ENCODE results near the gene RAB36.
A peak's percentile ranks its signal among the peaks of the same experiment; 100 is the strongest.

The RAB36 gene

GRCh38 chr22:23166042-23166831 lies 21.0 kb downstream of the RAB36 start:
- H3K4me1 ChIP-seq (ENCODE audit: insufficient read depth, insufficient read length): peaks cover 12% of the 10 kb centered on the region
- no peak for TF ChIP-seq ZNF274 (IDR thresholded peaks at IDR 0.05; ENCODE audit: low read depth, low read length)
- no peak for TF ChIP-seq SUZ12 (IDR thresholded peaks at IDR 0.05; ENCODE audit: extremely low read depth, insufficient read depth, insufficient read length)
- DNase-seq (ENCODE audit: low read depth, low spot score): no peak
- H3K36me3 ChIP-seq (ENCODE audit: insufficient read depth, insufficient read length, low read length): no peaks in the 10 kb centered on the region
- H3K4me3 ChIP-seq (ENCODE audit: insufficient read length, low read depth): no peak overlapping the region
- no peaks in the 10 kb centered on the region for H3K27me3 ChIP-seq (ENCODE audit: insufficient read depth, insufficient read length)
- H3K9me3 ChIP-seq (ENCODE audit: insufficient read depth, low read length): no peaks in the 10 kb centered on the region
- H3K9ac ChIP-seq (ENCODE audit: insufficient read length, low read depth): peak overlapping the region; percentile 21

DNA sequence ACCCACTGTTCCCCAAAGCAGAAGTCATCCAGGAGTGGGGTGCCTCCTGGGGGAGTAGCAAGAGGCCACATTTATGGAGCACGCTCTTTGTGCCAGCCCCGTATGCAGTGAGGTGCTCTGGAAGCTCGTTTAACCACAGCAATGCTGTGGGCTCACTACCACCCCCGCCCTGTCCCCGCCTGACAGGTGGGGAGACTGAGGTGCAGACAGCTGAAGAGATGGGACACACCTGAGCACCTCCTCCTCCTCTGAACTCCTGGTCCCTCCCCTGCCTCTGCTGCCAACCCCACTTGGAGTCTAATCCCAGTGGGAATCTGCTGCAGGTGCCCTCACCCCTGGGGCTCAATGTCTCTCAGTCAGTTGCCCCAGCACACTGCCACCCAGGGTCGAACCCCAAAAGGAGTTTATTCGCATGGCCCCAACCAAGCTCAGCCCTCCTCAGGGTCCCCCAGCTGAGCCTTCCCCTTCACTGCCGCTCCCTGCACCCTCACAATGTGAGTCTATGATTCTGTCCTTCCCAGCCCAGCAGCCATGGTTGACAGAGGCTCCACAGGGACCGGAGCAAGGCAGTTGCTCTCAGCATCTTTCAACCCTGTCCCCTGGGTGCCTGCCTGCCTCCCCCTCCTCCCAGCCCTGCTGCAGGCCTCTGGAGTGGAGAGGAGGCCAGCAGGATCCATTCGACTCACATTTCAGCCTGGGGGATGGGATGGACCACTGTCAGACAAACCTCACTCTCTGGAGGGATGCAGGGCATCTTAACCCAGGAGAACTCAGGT lies 21.8 kb downstream of the RAB36 start:
- TF ChIP-seq ZNF274 (IDR thresholded peaks at IDR 0.05; ENCODE audit: low read depth, low read length): no peak
- no peak for TF ChIP-seq SUZ12 (IDR thresholded peaks at IDR 0.05; ENCODE audit: extremely low read depth, insufficient read depth, insufficient read length)
- TF ChIP-seq YY1 (IDR thresholded peaks at IDR 0.05; ENCODE audit: insufficient read depth, insufficient read length): no peak

GRCh38 chr22:23168391-23169042 lies 23.2 kb downstream of the RAB36 start:
- no peaks in the 10 kb centered on the region for H3K9me3 ChIP-seq (ENCODE audit: insufficient read depth, low read length)
- H3K9ac ChIP-seq (ENCODE audit: insufficient read length, low read depth): no peak overlapping the region
- no peaks in the 10 kb centered on the region for H3K27me3 ChIP-seq (ENCODE audit: insufficient read depth, insufficient read length)
- no peaks in the 10 kb centered on the region for H3K36me3 ChIP-seq (ENCODE audit: insufficient read depth, insufficient read length, low read length)
- DNase-seq (ENCODE audit: low read depth, low spot score): no peak
- peaks cover 12% of the 10 kb centered on the region for H3K4me1 ChIP-seq (ENCODE audit: insufficient read depth, insufficient read length)
- no peak for TF ChIP-seq ZNF274 (IDR thresholded peaks at IDR 0.05; ENCODE audit: low read depth, low read length)
- TF ChIP-seq SUZ12 (IDR thresholded peaks at IDR 0.05; ENCODE audit: extremely low read depth, insufficient read depth, insufficient read length): no peak
- no peak for TF ChIP-seq YY1 (IDR thresholded peaks at IDR 0.05; ENCODE audit: insufficient read depth, insufficient read length)
- H3K4me3 ChIP-seq (ENCODE audit: insufficient read length, low read depth): no peak overlapping the region

More for the DNA sequence above, 21.8 kb downstream of the RAB36 start:
- Histone ChIP-seq H3K27me3 (ENCODE audit: insufficient read depth, insufficient read length) (no peaks in the 10 kb centered on the region), H3K4me3 (ENCODE audit: insufficient read length, low read depth) (no peak overlapping the region), H3K36me3 (ENCODE audit: insufficient read depth, insufficient read length, low read length) (no peaks in the 10 kb centered on the region), H3K9me3 (ENCODE audit: insufficient read depth, low read length) (no peaks in the 10 kb centered on the region), H3K4me1 (ENCODE audit: insufficient read depth, insufficient read length) (peaks cover 12% of the 10 kb centered on the region), H3K9ac (ENCODE audit: insufficient read length, low read depth) (peak overlapping the region; percentile 21)
- DNase-seq (ENCODE audit: low read depth, low spot score): no peak

- Histone ChIP-seq H3K9ac (ENCODE audit: insufficient read length, low read depth) (no peak overlapping the region), H3K4me3 (ENCODE audit: insufficient read length, low read depth) (no peak overlapping the region), H3K27me3 (ENCODE audit: insufficient read depth, insufficient read length) (no peaks in the 10 kb centered on the region), H3K36me3 (ENCODE audit: insufficient read depth, insufficient read length, low read length) (no peaks in the 10 kb centered on the region), H3K9me3 (ENCODE audit: insufficient read depth, low read length) (no peaks in the 10 kb centered on the region), H3K4me1 (ENCODE audit: insufficient read depth, insufficient read length) (peaks cover 12% of the 10 kb centered on the region)
- TF ChIP-seq ZNF274 (IDR thresholded peaks at IDR 0.05; ENCODE audit: low read depth, low read length): no peak
- TF ChIP-seq SUZ12 (IDR thresholded peaks at IDR 0.05; ENCODE audit: extremely low read depth, insufficient read depth, insufficient read length): no peak
- TF ChIP-seq YY1 (IDR thresholded peaks at IDR 0.05; ENCODE audit: insufficient read depth, insufficient read length): no peak
- no peak for DNase-seq (ENCODE audit: low read depth, low spot score)
Observed at GRCh38 chr22:23169043-23169406, 23.7 kb downstream of the RAB36 start.

DNA sequence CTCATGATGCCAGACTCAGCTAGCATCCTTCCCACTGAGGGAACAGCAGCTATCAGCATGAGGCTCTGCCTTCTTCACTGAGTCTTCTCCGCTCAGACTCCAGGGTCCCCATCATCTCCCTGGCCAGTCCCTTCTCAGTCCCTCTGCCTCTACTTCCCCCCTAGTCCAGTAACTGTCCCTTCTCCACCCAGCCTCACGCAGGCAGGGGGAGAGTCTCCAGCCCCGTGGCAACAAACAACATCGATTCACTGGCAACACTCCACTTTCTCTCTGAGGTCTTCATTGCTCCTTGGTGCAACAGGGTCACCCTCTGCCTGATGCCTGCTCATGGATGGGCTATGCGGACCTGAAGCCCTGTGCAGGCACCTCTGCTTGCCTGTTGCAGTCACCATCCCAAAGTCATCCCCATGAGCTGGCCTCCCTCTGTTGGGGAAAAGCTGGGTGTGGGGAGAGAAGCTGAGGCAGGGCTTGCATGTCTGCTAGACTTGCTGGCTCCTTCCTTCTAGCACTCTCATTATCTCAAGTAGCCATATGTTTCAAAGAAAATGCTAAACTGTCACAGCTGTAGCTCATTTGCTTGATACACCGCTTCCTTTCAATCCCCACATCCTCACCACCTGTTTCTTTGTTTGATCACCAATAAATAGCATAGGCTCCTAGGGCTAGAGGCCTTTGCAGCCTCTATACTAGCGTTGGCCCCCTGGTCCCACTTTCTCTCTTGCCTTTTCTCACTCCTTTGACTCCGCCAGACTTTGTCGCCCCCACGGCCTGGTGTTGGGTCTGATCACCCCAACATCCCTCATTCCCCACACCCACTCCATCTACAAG lies 30.8 kb downstream of the RAB36 start:
- Histone ChIP-seq H3K4me3 (ENCODE audit: insufficient read length, low read depth) (no peak overlapping the region), H3K36me3 (ENCODE audit: insufficient read depth, insufficient read length, low read length) (no peaks in the 10 kb centered on the region), H3K9ac (ENCODE audit: insufficient read length, low read depth) (no peak overlapping the region), H3K4me1 (ENCODE audit: insufficient read depth, insufficient read length) (peaks cover 10% of the 10 kb centered on the region), H3K27me3 (ENCODE audit: insufficient read depth, insufficient read length) (no peaks in the 10 kb centered on the region), H3K9me3 (ENCODE audit: insufficient read depth, low read length) (peaks cover 27% of the 10 kb centered on the region; the same call in 1 of the 2 replicates)
- DNase-seq (ENCODE audit: low read depth, low spot score): no peak
- TF ChIP-seq ZNF274 (IDR thresholded peaks at IDR 0.05; ENCODE audit: low read depth, low read length): no peak
- TF ChIP-seq YY1 (IDR thresholded peaks at IDR 0.05; ENCODE audit: insufficient read depth, insufficient read length): no peak
- no peak for TF ChIP-seq SUZ12 (IDR thresholded peaks at IDR 0.05; ENCODE audit: extremely low read depth, insufficient read depth, insufficient read length)

- H3K9me3 ChIP-seq (ENCODE audit: insufficient read depth, low read length): peaks cover 27% of the 10 kb centered on the region; the same call in 1 of the 2 replicates
- no peak for TF ChIP-seq ZNF274 (IDR thresholded peaks at IDR 0.05; ENCODE audit: low read depth, low read length)
- no peak for TF ChIP-seq YY1 (IDR thresholded peaks at IDR 0.05; ENCODE audit: insufficient read depth, insufficient read length)
- no peak for TF ChIP-seq SUZ12 (IDR thresholded peaks at IDR 0.05; ENCODE audit: extremely low read depth, insufficient read depth, insufficient read length)
- H3K27me3 ChIP-seq (ENCODE audit: insufficient read depth, insufficient read length): no peaks in the 10 kb centered on the region
- DNase-seq (ENCODE audit: low read depth, low spot score): no peak
- H3K36me3 ChIP-seq (ENCODE audit: insufficient read depth, insufficient read length, low read length): peaks cover 4% of the 10 kb centered on the region
- no peak overlapping the region for H3K4me3 ChIP-seq (ENCODE audit: insufficient read length, low read depth)
- peaks cover 10% of the 10 kb centered on the region for H3K4me1 ChIP-seq (ENCODE audit: insufficient read depth, insufficient read length)
- no peak overlapping the region for H3K9ac ChIP-seq (ENCODE audit: insufficient read length, low read depth)
Observed at GRCh38 chr22:23176645-23177027, 31.4 kb downstream of the RAB36 start.

All from NT2/D1 (cell line).